ENCODE results near the gene CACNA2D1.

Gene CACNA2D1

GRCh38 chr7:82080254-82080927 lies 363.2 kb downstream of the CACNA2D1 start:
- Histone ChIP-seq H3K27ac (no peak overlapping the region), H3K4me3 (no peak overlapping the region)
- no peak for DNase-seq (ENCODE audit: low spot score)
- TF ChIP-seq CTCF (IDR thresholded peaks at IDR 0.05): no peak

- Histone ChIP-seq H3K27ac (no peak overlapping the region), H3K4me3 (no peak overlapping the region)
- DNase-seq (ENCODE audit: low spot score): no peak
- no peak for TF ChIP-seq CTCF (IDR thresholded peaks at IDR 0.05)
Observed at GRCh38 chr7:82079527-82079926, 364.1 kb downstream of the CACNA2D1 start.

- no peak for TF ChIP-seq CTCF (IDR thresholded peaks at IDR 0.05)
- no peak overlapping the region for H3K4me3 ChIP-seq
- no peak overlapping the region for H3K27ac ChIP-seq
Observed at GRCh38 chr7:82078807-82079206, 364.8 kb downstream of the CACNA2D1 start.

GRCh38 chr7:82071468-82071867 lies 372.1 kb downstream of the CACNA2D1 start:
- Histone ChIP-seq H3K4me3 (no peak overlapping the region), H3K27ac (no peak overlapping the region)
- no peak for DNase-seq (ENCODE audit: low spot score)
- no peak for TF ChIP-seq CTCF (IDR thresholded peaks at IDR 0.05)

More at GRCh38 chr7:82078807-82079206, 364.8 kb downstream of the CACNA2D1 start:
- DNase-seq (ENCODE audit: low spot score): no peak

- no peak for DNase-seq (ENCODE audit: low spot score)
- no peak overlapping the region for H3K4me3 ChIP-seq
Observed at GRCh38 chr7:82067628-82068264, 375.8 kb downstream of the CACNA2D1 start.

GRCh38 chr7:82057476-82057875 lies 386.1 kb downstream of the CACNA2D1 start:
- no peak overlapping the region for H3K4me3 ChIP-seq
- no peak overlapping the region for H3K27ac ChIP-seq
- DNase-seq (ENCODE audit: low spot score): no peak

More at GRCh38 chr7:82067628-82068264, 375.8 kb downstream of the CACNA2D1 start:
- no peak overlapping the region for H3K27ac ChIP-seq
- TF ChIP-seq CTCF (IDR thresholded peaks at IDR 0.05): no peak

More at GRCh38 chr7:82057476-82057875, 386.1 kb downstream of the CACNA2D1 start:
- no peak for TF ChIP-seq CTCF (IDR thresholded peaks at IDR 0.05)

All from coronary artery (tissue), 2 donors.